Endothelial cell of umbilical vein (primary cell): ENCODE data around the gene RTL10. TPM values are rescaled to one million over a fixed set of nuclear protein-coding genes. Genes with fewer than 3 reads are reported as not detected.

Source experiments
- BruUV-seq: library from RNA; stranded (reverse); fragments of 400-500 nt; replicated peaks from 2 replicates; lab custom pipeline; 2021; lab: Mats Ljungman, UMichigan
- CTCF ChIA-PET: fragments of 300-600, 350-600 bp; sonication (Branson Sonifier 250); formaldehyde crosslinking; loops from one replicate; lab custom pipeline; 2021; ENCODE audit warnings: antibody characterized with exemption, inconsistent platforms; lab: Charles Lee
- POLR2A ChIA-PET: fragments of 300-600, 350-600 bp; sonication (Branson Sonifier 250); formaldehyde crosslinking; loops from one replicate; lab custom pipeline; 2021; ENCODE audit warnings: antibody characterized with exemption, inconsistent platforms; lab: Charles Lee
- DNase-seq: peaks from one replicate; pipeline ENCODE4 v3.0.0-alpha.2; 2011; ENCODE audit warnings: low read depth, low spot score
- FAIRE-seq: peaks from 2 replicates; lab custom pipeline; 2011; peaks lifted over from hg19 to GRCh38; lab: Jason Lieb, UNC
- H2AFZ ChIP-seq: 2 replicates; pipeline ENCODE4 v1.6.0; 2012; ENCODE audit warnings: low read depth, low read length, control low read depth, inconsistent platforms
- H3K27ac ChIP-seq: 2 replicates; pipeline ENCODE4 v1.5.1; 2011; ENCODE audit warnings: low read depth, mild to moderate bottlenecking, control low read depth, low read length, moderate library complexity; ENCODE audit not compliant: insufficient read depth
- H3K27me3 ChIP-seq, 2 experiments: 2 replicates each; pipeline versions ENCODE4 v1.6.0 to v1.6.1; 2011; ENCODE audit warnings: low read length in 2 of 2, mixed read lengths in 1 of 2; ENCODE audit not compliant: control insufficient read depth in 2 of 2, insufficient read depth in 2 of 2
- H3K36me3 ChIP-seq, 2 experiments: 2 replicates in 1 of 2; 3 replicates in 1 of 2; pipeline ENCODE4 v1.5.1; 2011; ENCODE audit warnings: low read length in 2 of 2, mild to moderate bottlenecking in 1 of 2, moderate library complexity in 1 of 2; ENCODE audit not compliant: control insufficient read depth in 2 of 2, insufficient read depth in 2 of 2; ENCODE audit errors: extremely low read depth in 1 of 2
- H3K4me1 ChIP-seq: 3 replicates; pipeline ENCODE4 v1.5.1; 2011; ENCODE audit warnings: mild to moderate bottlenecking, low read length; ENCODE audit not compliant: control insufficient read depth, insufficient read depth; ENCODE audit errors: extremely low read depth
- H3K4me2 ChIP-seq: 2 replicates; pipeline ENCODE4 v1.6.1; 2011; ENCODE audit warnings: low read length, control low read depth, mixed read lengths; ENCODE audit not compliant: insufficient read depth
- H3K4me3 ChIP-seq, 3 experiments: fragments of 200-600 bp in 1 of 3; sonication (generic), shearing (Covaris generic) in 1 of 3; replicated peaks in 1 of 3; 2 replicates each; pipeline ENCODE4 v1.5.1; 2011 to 2016; ENCODE audit warnings: control low read depth in 3 of 3, low read length in 3 of 3, mild to moderate bottlenecking in 2 of 3, inconsistent platforms in 1 of 3, low read depth in 1 of 3, moderate library complexity in 1 of 3; ENCODE audit not compliant: insufficient read depth in 1 of 3
- H3K79me2 ChIP-seq: 2 replicates; pipeline ENCODE4 v1.6.0; 2012; ENCODE audit warnings: low read length, inconsistent platforms; ENCODE audit not compliant: control insufficient read depth, insufficient read depth
- H3K9ac ChIP-seq: replicated peaks from 2 replicates; pipeline ENCODE3; 2011; ENCODE audit warnings: low read length, control low read depth; ENCODE audit not compliant: insufficient read depth; ENCODE audit errors: extremely low read depth
- H3K9me1 ChIP-seq: replicated peaks from 3 replicates; pipeline ENCODE4 v1.6.0; 2011; ENCODE audit warnings: mild to moderate bottlenecking, low read length; ENCODE audit not compliant: control insufficient read depth, insufficient read depth; ENCODE audit errors: extremely low read depth
- H3K9me3 ChIP-seq: replicated peaks from 2 replicates; pipeline ENCODE4 v1.5.1; 2012; ENCODE audit warnings: low read length, inconsistent platforms; ENCODE audit not compliant: control insufficient read depth, insufficient read depth
- H4K20me1 ChIP-seq: replicated peaks from 2 replicates; pipeline ENCODE3; 2011; ENCODE audit warnings: mild to moderate bottlenecking, low read length; ENCODE audit not compliant: control insufficient read depth, insufficient read depth; ENCODE audit errors: extremely low read depth
- CTCF ChIP-seq, 2 donors: IDR thresholded peaks; 1 replicate in 1 of 2; 2 replicates in 1 of 2; pipeline ENCODE4 v1.5.1; 2011; ENCODE audit warnings: low read length in 2 of 2, mild to moderate bottlenecking in 2 of 2, moderate library complexity in 2 of 2, control low read depth in 1 of 2, inconsistent platforms in 1 of 2, low read depth in 1 of 2; ENCODE audit not compliant: insufficient read depth in 1 of 2; ENCODE audit errors: extremely low read depth in 1 of 2
- EZH2 ChIP-seq: IDR thresholded peaks from 2 replicates; pipeline ENCODE4 v1.6.1; 2012; ENCODE audit warnings: borderline replicate concordance, low read depth, mild to moderate bottlenecking, moderate library complexity, low read length, inconsistent platforms; ENCODE audit not compliant: severe bottlenecking
- FOS ChIP-seq: IDR thresholded peaks from 2 replicates; pipeline ENCODE4 v1.6.1; 2011; ENCODE audit warnings: mild to moderate bottlenecking, low read length, moderate library complexity, borderline replicate concordance; ENCODE audit not compliant: insufficient read depth
- GATA2 ChIP-seq: IDR thresholded peaks from 2 replicates; pipeline ENCODE4 v1.7.0; 2011; ENCODE audit warnings: low read depth, mild to moderate bottlenecking, moderate library complexity, mixed read lengths, low read length; ENCODE audit not compliant: insufficient read length, insufficient read depth
- JUN ChIP-seq: IDR thresholded peaks from 2 replicates; pipeline ENCODE4 v1.6.1; 2011; ENCODE audit warnings: borderline replicate concordance, low read depth; ENCODE audit not compliant: insufficient read length, insufficient read depth
- MAX ChIP-seq: IDR thresholded peaks from 2 replicates; pipeline ENCODE4 v1.6.1; 2011; ENCODE audit not compliant: insufficient read depth, insufficient read length
- MYC ChIP-seq: IDR thresholded peaks from one replicate; pipeline ENCODE4 v1.6.1; 2011; ENCODE audit warnings: mild to moderate bottlenecking, low read depth, low read length
- POLR2A ChIP-seq: IDR thresholded peaks from 2 replicates; pipeline ENCODE4 v1.6.1; 2012; ENCODE audit warnings: low read depth, mild to moderate bottlenecking, control low read depth, low read length
- POLR2AphosphoS5 ChIP-seq: IDR thresholded peaks from 2 replicates; pipeline ENCODE4 v1.6.1; 2012; ENCODE audit warnings: low read depth, mild to moderate bottlenecking, control low read depth, low read length, moderate library complexity; ENCODE audit not compliant: insufficient read depth
- dilution Hi-C: fragments of 300-500 bp; cut with MboI; formaldehyde crosslinking; loops from one replicate; pipeline ENCODE4 v1.15.0; 2019; ENCODE audit warnings: low sequenced_read_pairs; ENCODE audit not compliant: extremely low pct_ligation_motif_present
- intact Hi-C: fragments of 100-400 bp; cut with micrococcal nuclease; formaldehyde crosslinking; loops from one replicate; pipeline ENCODE4 v1.10.0; 2022
- polyA plus RNA-seq, 4 experiments: library from polyadenylated mRNA; depleted of rRNA in 3 of 4; stranded (reverse) in 3 of 4; unstranded in 1 of 4; fragments of >200 nt; gene quantifications; 2 replicates each; pipeline versions ENCODE4 v1.2.1 to v1.2.3, GENCODE V29; 2011 to 2012; ENCODE audit warnings: missing spikeins in 1 of 4
- total RNA-seq: library from RNA; stranded (reverse); gene quantifications from 2 replicates; pipeline ENCODE4 v1.2.3, GENCODE V29; 2021

The RTL10 gene
- total and polyA plus RNA-seq, 2 donors (not counting 3 experiments of a cell fraction or from before 2014, with no cell fraction given), result 31.9 to 40.8 TPM

GRCh38 chr22:19893363-19893762 is 38.7 kb upstream of the RTL10 start:
- H3K27ac ChIP-seq, result peak overlapping the region; percentile 83
- intact Hi-C loops, result no loop called here
- no peak overlapping the region for H3K9ac ChIP-seq
- no peak overlapping the region for H3K4me2 ChIP-seq
- dilution Hi-C loops, result no loop called here
- TF ChIP-seq JUN, result no peak
- TF ChIP-seq MYC, result no peak
- TF ChIP-seq FOS, result no peak
- no peak for TF ChIP-seq POLR2A
- TF ChIP-seq MAX, result no peak
- no peak for TF ChIP-seq GATA2
- no peak for TF ChIP-seq POLR2AphosphoS5
- TF ChIP-seq EZH2, result no peak
- no peak for TF ChIP-seq CTCF (IDR thresholded peaks at IDR 0.05; ENCODE audit: extremely low read depth in 1 of 2, insufficient read depth in 1 of 2, low read depth in 1 of 2, low read length in 2 of 2)
- CTCF ChIA-PET, result no interaction called here
- FAIRE-seq, result no peak
- H3K4me1 ChIP-seq, result peaks cover 51% of the 10 kb centered on the region
- H3K36me3 ChIP-seq, result peaks cover 0 to 12% of the 10 kb centered on the region in 2 experiments
- POLR2A ChIA-PET, result no interaction called here
- H3K79me2 ChIP-seq, result no peaks in the 10 kb centered on the region
- H2AFZ ChIP-seq, result no peak overlapping the region
- no peak for DNase-seq
- BruUV-seq, result no TSS peak
- H3K9me1 ChIP-seq, result no peaks in the 10 kb centered on the region
- H3K4me3 ChIP-seq, result no peak overlapping the region
- H3K9me3 ChIP-seq, result no peaks in the 10 kb centered on the region
- H4K20me1 ChIP-seq, result no peaks in the 10 kb centered on the region
- H3K27me3 ChIP-seq, result no peaks in the 10 kb centered on the region
